Measurements from ENCODE around the gene ZNF722.

ZNF722 gene

GRCh38 chr7:64046041-64046389 lies 47.4 kb downstream of the ZNF722 start:
- DNase-seq (ENCODE audit: low read depth in 2 of 2), result no peak
- TF ChIP-seq CTCF (IDR thresholded peaks at IDR 0.05; ENCODE audit: low read depth, low read length), result no peak
- H3K4me3 ChIP-seq (replicated peaks in 1 of 2; ENCODE audit: low read depth in 2 of 2, low read length in 2 of 2), result no peak overlapping the region

Measured in cardiac fibroblast (primary cell).